B cell (primary cell): Measurements from ENCODE around the gene NPTXR. TPM values are rescaled to one million over a fixed set of nuclear protein-coding genes. Genes with fewer than 3 reads are reported as not detected.

Source experiments
- ATAC-seq: fragments of 200-7000 bp; cut with Tn5 transposase; one replicate; pipeline ENCODE4 v1.10.0; 2021; ENCODE audit warnings: low read depth, mild to moderate bottlenecking, moderate number of reproducible peaks, moderate library complexity
- CTCF ChIA-PET: fragments of 350-600 bp; sonication (Branson Sonifier 250); formaldehyde crosslinking; loops from one replicate; lab custom pipeline; 2021; ENCODE audit warnings: antibody characterized with exemption, inconsistent platforms; lab: Charles Lee
- POLR2A ChIA-PET: fragments of 350-600 bp; sonication (Branson Sonifier 250); formaldehyde crosslinking; loops from one replicate; lab custom pipeline; 2021; ENCODE audit warnings: antibody characterized with exemption; lab: Charles Lee
- DNase-seq: peaks from one replicate; pipeline ENCODE4 v3.0.0; 2013
- H2AFZ ChIP-seq: 2 replicates; pipeline ENCODE4 v1.6.1; 2012; ENCODE audit warnings: mild to moderate bottlenecking, low read depth, low read length; ENCODE audit not compliant: insufficient read depth, poor library complexity, severe bottlenecking
- H3K27ac ChIP-seq, 2 donors: 1 replicate in 1 of 2; 2 replicates in 1 of 2; pipeline ENCODE4 v1.5.1; 2012 to 2013; ENCODE audit warnings: low read length in 2 of 2, mild to moderate bottlenecking in 2 of 2, moderate library complexity in 1 of 2
- H3K27me3 ChIP-seq, 4 experiments: fragments of 200-600 bp in 1 of 4; sonication (generic) in 1 of 4; replicated peaks in 1 of 4; 1 replicate in 2 of 4; 2 replicates in 2 of 4; pipeline versions ENCODE4 v1.6.1 to v1.7.0; 2013 to 2016; ENCODE audit warnings: low read length in 3 of 4, mild to moderate bottlenecking in 2 of 4, mixed read lengths in 1 of 4, moderate library complexity in 1 of 4; ENCODE audit not compliant: insufficient read depth in 4 of 4, control insufficient read depth in 3 of 4; ENCODE audit errors: control extremely low read depth in 1 of 4
- H3K36me3 ChIP-seq, 2 experiments: replicated peaks in 1 of 2; 1 replicate in 1 of 2; 2 replicates in 1 of 2; pipeline versions ENCODE4 v1.6.1 to v1.7.1; 2013; ENCODE audit warnings: low read length in 1 of 2; ENCODE audit not compliant: insufficient read depth in 2 of 2, control insufficient read depth in 1 of 2; ENCODE audit errors: control extremely low read depth in 1 of 2, extremely low read depth in 1 of 2
- H3K4me1 ChIP-seq, 2 donors: fragments of 200-600 bp in 1 of 2; sonication (generic) in 1 of 2; 1 replicate in 1 of 2; 2 replicates in 1 of 2; pipeline versions ENCODE4 v1.5.1 to v1.6.1; 2013 to 2017; ENCODE audit warnings: low read length in 2 of 2; ENCODE audit not compliant: control insufficient read depth in 2 of 2, insufficient read depth in 2 of 2
- H3K4me2 ChIP-seq: replicated peaks from 2 replicates; pipeline ENCODE3; 2012; ENCODE audit warnings: mild to moderate bottlenecking, low read depth, low read length; ENCODE audit not compliant: poor library complexity, severe bottlenecking
- H3K4me3 ChIP-seq, 5 experiments: fragments of 200-600 bp in 1 of 5; sonication (generic) in 1 of 5; 1 replicate in 3 of 5; 2 replicates in 2 of 5; pipeline versions ENCODE4 v1.5.1 to v1.7.0; 2011 to 2016; ENCODE audit warnings: low read length in 4 of 5, mild to moderate bottlenecking in 4 of 5, low read depth in 2 of 5, control low read depth in 1 of 5, moderate library complexity in 1 of 5; ENCODE audit not compliant: insufficient read depth in 1 of 5; ENCODE audit errors: control extremely low read depth in 1 of 5, extremely low read depth in 1 of 5
- H3K79me2 ChIP-seq: fragments of 200-600 bp; sonication (generic); one replicate; pipeline ENCODE4 v1.6.0; 2016; ENCODE audit warnings: low read length; ENCODE audit not compliant: control insufficient read depth, insufficient read depth
- H3K9ac ChIP-seq: fragments of 200-600 bp; sonication (generic); 2 replicates; pipeline ENCODE4 v1.6.1; 2017; ENCODE audit warnings: mild to moderate bottlenecking, low read length, moderate library complexity
- H3K9me3 ChIP-seq, 3 donors: one replicate each; pipeline versions ENCODE4 v1.6.1 to v1.7.1; 2013; ENCODE audit warnings: low read length in 2 of 3; ENCODE audit not compliant: control insufficient read depth in 2 of 3, insufficient read depth in 1 of 3; ENCODE audit errors: control extremely low read depth in 1 of 3
- H4K20me1 ChIP-seq: 2 replicates; pipeline ENCODE4 v1.6.0; 2012; ENCODE audit warnings: mild to moderate bottlenecking, low read length; ENCODE audit not compliant: insufficient read depth, control insufficient read depth, poor library complexity, severe bottlenecking
- H3K27ac Mint-ChIP-seq: one replicate; pipeline ENCODE4 v1.8.0; 2021; ENCODE audit warnings: mixed read lengths
- H3K27me3 Mint-ChIP-seq: one replicate; pipeline ENCODE4 v1.8.0; 2021; ENCODE audit warnings: mixed read lengths
- H3K4me1 Mint-ChIP-seq: one replicate; pipeline ENCODE4 v1.8.0; 2021; ENCODE audit warnings: mixed read lengths
- H3K4me3 Mint-ChIP-seq: one replicate; pipeline ENCODE4 v1.8.0; 2021; ENCODE audit warnings: mixed read lengths
- H3K9me3 Mint-ChIP-seq: one replicate; pipeline ENCODE4 v1.8.0; 2022; ENCODE audit warnings: mixed read lengths; ENCODE audit not compliant: insufficient read depth
- EZH2 ChIP-seq: IDR thresholded peaks from 2 replicates; pipeline ENCODE4 v1.6.1; 2012; ENCODE audit warnings: borderline replicate concordance, low read depth, mild to moderate bottlenecking, moderate library complexity, low read length; ENCODE audit not compliant: insufficient read depth, poor library complexity, severe bottlenecking
- WGBS: methylation state at CpG from one replicate; pipeline ENCODE4 v1.1.5; 2013; ENCODE audit warnings: missing lambda C conversion rate; ENCODE audit not compliant: insufficient coverage; 5-methylcytosine and 5-hydroxymethylcytosine counted together
- intact Hi-C: fragments of 100-400 bp; cut with micrococcal nuclease; formaldehyde crosslinking; loops from one replicate; pipeline ENCODE4 v1.10.0; 2022
- polyA plus RNA-seq: library from polyadenylated mRNA; depleted of rRNA; stranded (reverse); fragments of >200 nt; gene quantifications from 2 replicates; pipeline ENCODE4 v1.2.3, GENCODE V29; 2012
- total RNA-seq, 2 donors: library from RNA; stranded (reverse); fragments of 120-200 nt in 1 of 2; gene quantifications; 1 replicate in 1 of 2; 2 replicates in 1 of 2; pipeline versions ENCODE4 v1.2.3 to v1.2.4, GENCODE V29; 2013 to 2022
- TF ChIP-seq, protein P1 (sequence below): fragments of 200-600 bp; IDR thresholded peaks from one replicate; pipeline ENCODE4 v1.8.0; 2022; ENCODE audit warnings: antibody characterized with exemption, mild to moderate bottlenecking

NPTXR gene
- total and polyA plus RNA-seq, 2 donors (not counting 1 experiment from before 2014, with no cell fraction given): 0.16 to 0.71 TPM

DNA sequence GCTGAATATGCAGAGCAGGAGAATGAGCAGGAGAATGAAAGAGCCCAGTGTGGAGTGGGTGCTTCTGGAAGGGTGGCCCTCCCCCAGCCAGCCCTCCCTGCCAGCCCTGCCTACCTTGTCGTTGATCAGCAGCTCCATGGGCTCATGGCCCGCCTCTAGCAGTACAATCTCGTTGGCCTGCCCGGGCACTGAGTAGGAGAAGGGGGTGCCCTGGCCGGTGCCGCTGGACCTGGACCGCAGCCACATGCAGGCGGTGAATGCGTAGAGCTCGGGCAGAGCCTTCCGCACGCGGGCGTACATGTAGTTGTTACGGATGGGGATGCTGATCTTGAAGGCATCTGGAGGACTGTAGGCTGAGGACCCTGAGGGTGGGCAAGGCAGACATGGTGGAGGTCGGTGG is 17.4 kb downstream of the NPTXR start:
- no peak overlapping the region for H3K9ac ChIP-seq
- TF ChIP-seq EZH2: no peak
- TF ChIP-seq, protein P1, sequence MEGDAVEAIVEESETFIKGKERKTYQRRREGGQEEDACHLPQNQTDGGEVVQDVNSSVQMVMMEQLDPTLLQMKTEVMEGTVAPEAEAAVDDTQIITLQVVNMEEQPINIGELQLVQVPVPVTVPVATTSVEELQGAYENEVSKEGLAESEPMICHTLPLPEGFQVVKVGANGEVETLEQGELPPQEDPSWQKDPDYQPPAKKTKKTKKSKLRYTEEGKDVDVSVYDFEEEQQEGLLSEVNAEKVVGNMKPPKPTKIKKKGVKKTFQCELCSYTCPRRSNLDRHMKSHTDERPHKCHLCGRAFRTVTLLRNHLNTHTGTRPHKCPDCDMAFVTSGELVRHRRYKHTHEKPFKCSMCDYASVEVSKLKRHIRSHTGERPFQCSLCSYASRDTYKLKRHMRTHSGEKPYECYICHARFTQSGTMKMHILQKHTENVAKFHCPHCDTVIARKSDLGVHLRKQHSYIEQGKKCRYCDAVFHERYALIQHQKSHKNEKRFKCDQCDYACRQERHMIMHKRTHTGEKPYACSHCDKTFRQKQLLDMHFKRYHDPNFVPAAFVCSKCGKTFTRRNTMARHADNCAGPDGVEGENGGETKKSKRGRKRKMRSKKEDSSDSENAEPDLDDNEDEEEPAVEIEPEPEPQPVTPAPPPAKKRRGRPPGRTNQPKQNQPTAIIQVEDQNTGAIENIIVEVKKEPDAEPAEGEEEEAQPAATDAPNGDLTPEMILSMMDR: no peak
- H3K4me1 ChIP-seq: no peaks in the 10 kb centered on the region
- Mint-ChIP-seq H3K9me3 (no peaks in the 10 kb centered on the region), H3K4me1 (no peaks in the 10 kb centered on the region), H3K27ac (no peak overlapping the region), H3K4me3 (no peak overlapping the region), H3K27me3 (peaks cover 12% of the 10 kb centered on the region)
- H3K27me3 ChIP-seq: no peaks in the 10 kb centered on the region
- ATAC-seq: no peak
- H3K36me3 ChIP-seq: no peaks in the 10 kb centered on the region
- no peak overlapping the region for H3K27ac ChIP-seq
- CTCF ChIA-PET: no interaction called here
- POLR2A ChIA-PET: no interaction called here
- H3K79me2 ChIP-seq: no peaks in the 10 kb centered on the region
- no peak overlapping the region for H3K4me3 ChIP-seq
- no peaks in the 10 kb centered on the region for H4K20me1 ChIP-seq
- intact Hi-C loops: no loop called here
- 85% methylated on average over 12 of the region's 16 CpGs for WGBS
- DNase-seq: no peak
- peaks cover 0 to 8% (median 0%) of the 10 kb centered on the region in 3 donors for H3K9me3 ChIP-seq
- H3K4me2 ChIP-seq: no peak overlapping the region
- H2AFZ ChIP-seq: no peak overlapping the region

DNA sequence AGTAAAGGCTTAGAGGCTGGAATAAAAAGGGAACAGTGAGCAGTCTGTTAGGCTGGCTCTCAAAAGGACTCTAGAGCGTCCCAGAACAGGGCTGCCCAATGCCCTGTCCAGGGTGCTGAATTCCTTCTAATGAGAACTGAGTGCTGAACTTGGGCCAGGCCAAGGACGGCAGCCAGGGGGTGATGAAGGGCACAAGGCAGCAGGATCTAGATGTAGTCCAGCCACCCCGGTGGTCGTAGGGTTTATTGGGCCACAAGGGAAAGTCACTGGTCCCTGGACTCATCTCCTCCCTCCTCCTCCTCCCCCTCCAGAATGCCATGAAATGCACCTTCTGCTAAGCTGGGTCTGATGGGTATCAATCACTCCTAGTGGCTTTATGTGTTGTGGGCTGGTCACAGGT is 19.2 kb downstream of the NPTXR start:
- Histone ChIP-seq H3K4me2 (no peak overlapping the region), H4K20me1 (no peaks in the 10 kb centered on the region), H3K4me3 (no peak overlapping the region), H3K36me3 (no peaks in the 10 kb centered on the region), H3K4me1 (no peaks in the 10 kb centered on the region), H2AFZ (no peak overlapping the region), H3K27me3 (no peaks in the 10 kb centered on the region), H3K79me2 (no peaks in the 10 kb centered on the region), H3K27ac (no peak overlapping the region), H3K9me3 (peaks cover 0 to 8% (median 0%) of the 10 kb centered on the region in 3 donors), H3K9ac (no peak overlapping the region)
- WGBS: 19% methylated on average over 2 of the region's 4 CpGs
- CTCF ChIA-PET: interaction anchor here (0.5 kb wide), 1 partner anchor 458 kb away, joined by 3 read pairs; no protein-coding TSS in a partner anchor
- intact Hi-C loops: no loop called here
- ATAC-seq: peak; percentile 49
- Mint-ChIP-seq H3K4me3 (no peak overlapping the region), H3K9me3 (no peaks in the 10 kb centered on the region), H3K4me1 (no peaks in the 10 kb centered on the region), H3K27ac (peak overlapping the region; percentile 47), H3K27me3 (peaks cover 12% of the 10 kb centered on the region)
- DNase-seq: peak; percentile 56
- TF ChIP-seq EZH2: no peak
- TF ChIP-seq, protein P1: no peak
- POLR2A ChIA-PET: no interaction called here
